Thyroid gland (tissue), 4 donors: ENCODE data around the gene UTS2B.

Source experiments
- POLR2A ChIP-seq, 2 donors: fragments of 450-650 bp; IDR thresholded peaks; one replicate each; pipeline ENCODE4 v1.6.1; 2017; ENCODE audit warnings: antibody characterized with exemption in 2 of 2, mild to moderate bottlenecking in 2 of 2, moderate library complexity in 1 of 2
- TF ChIP-seq, protein P1 (sequence below), 6 experiments: fragments of 200-600 bp in 3 of 6; fragments of 450-650 bp in 3 of 6; sonication (generic) in 3 of 6; IDR thresholded peaks; one replicate each; pipeline ENCODE4 v1.5.1; 2016 to 2019; ENCODE audit warnings: antibody characterized with exemption in 6 of 6, mild to moderate bottlenecking in 2 of 6, inconsistent platforms in 1 of 6, moderate library complexity in 1 of 6

GRCh38 chr3:191235331-191236314, 94.7 kb downstream of the UTS2B start:
- TF ChIP-seq, protein P1, sequence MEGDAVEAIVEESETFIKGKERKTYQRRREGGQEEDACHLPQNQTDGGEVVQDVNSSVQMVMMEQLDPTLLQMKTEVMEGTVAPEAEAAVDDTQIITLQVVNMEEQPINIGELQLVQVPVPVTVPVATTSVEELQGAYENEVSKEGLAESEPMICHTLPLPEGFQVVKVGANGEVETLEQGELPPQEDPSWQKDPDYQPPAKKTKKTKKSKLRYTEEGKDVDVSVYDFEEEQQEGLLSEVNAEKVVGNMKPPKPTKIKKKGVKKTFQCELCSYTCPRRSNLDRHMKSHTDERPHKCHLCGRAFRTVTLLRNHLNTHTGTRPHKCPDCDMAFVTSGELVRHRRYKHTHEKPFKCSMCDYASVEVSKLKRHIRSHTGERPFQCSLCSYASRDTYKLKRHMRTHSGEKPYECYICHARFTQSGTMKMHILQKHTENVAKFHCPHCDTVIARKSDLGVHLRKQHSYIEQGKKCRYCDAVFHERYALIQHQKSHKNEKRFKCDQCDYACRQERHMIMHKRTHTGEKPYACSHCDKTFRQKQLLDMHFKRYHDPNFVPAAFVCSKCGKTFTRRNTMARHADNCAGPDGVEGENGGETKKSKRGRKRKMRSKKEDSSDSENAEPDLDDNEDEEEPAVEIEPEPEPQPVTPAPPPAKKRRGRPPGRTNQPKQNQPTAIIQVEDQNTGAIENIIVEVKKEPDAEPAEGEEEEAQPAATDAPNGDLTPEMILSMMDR (IDR thresholded peaks at IDR 0.05) = no peak
- TF ChIP-seq POLR2A (IDR thresholded peaks at IDR 0.05) = no peak
